ENCODE measurements around the gene NCF2.
A peak's percentile ranks its signal among the peaks of the same experiment; 100 is the strongest.

The NCF2 gene

DNA sequence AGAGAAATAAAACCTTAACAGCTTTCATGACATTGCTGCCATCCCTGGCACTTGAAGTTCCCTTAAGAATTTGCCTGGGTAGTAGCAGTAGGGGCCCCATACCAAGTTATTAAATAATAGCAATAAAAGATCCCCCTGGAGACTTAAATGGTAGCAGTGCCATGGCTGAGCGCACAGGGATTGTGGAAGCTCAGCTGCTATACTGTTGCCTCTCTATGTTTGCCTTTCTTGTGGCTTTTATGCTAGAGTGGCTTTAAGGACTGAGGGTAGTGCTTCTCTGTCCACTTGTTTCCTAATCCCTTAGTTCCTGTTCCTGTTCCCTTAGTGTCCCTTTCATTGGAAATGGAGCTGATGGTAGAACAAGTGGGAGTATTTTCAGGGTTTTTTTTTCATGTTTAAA is 42.1 kb downstream of the NCF2 start:
- peak; percentile 16 for DNase-seq

- no peak for DNase-seq
These were observed 43.8 kb downstream of the NCF2 start for GRCh38 chr1:183546427-183546826.

GRCh38 chr1:183544598-183545297 is 45.5 kb downstream of the NCF2 start:
- DNase-seq = peak; percentile 44

GRCh38 chr1:183543619-183544204 is 46.5 kb downstream of the NCF2 start:
- DNase-seq = peak; percentile 7

- DNase-seq = no peak
These were observed 52.9 kb downstream of the NCF2 start for GRCh38 chr1:183537405-183537804.

- no peak for DNase-seq
These were observed 56.6 kb downstream of the NCF2 start for GRCh38 chr1:183533617-183534174.

DNA sequence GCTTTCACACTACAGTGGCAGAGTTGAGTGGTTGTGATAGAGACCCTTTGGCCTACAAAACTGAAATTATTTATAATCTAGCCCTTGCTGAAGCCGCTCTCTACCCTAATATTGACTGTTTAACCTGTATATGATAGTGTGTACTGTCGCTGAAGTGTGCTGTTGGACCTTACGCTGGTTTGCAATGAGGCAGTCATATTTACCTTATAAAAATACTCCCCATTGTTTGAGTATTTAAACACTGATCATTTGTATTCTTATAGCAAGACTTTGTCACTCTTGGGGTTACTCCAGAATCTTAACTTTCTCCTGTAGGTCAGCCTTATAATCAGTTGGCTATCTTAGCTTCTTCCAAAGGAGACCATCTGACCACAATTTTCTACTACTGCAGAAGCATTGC is 61.7 kb downstream of the NCF2 start:
- DNase-seq = no peak

DNA sequence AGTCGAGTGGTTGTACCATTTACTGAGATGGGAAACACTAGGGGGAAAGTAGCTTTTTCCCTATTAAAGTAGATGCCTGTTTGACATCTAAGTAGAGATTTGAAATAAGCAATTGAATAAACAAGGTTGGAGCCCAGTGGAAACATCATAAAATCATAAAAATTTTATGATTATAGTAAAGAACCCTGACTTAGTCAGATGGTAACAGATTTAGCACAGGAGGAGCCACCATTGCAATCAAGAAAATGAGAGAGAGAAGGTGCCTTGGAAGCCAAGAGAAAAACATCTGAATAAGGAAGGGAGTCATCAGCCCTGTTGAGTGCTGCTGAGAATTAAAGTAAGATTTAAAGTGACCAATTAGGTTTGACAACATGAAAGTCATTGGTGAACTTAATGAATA is 68.2 kb downstream of the NCF2 start:
- DNase-seq = no peak

GRCh38 chr1:183520379-183520778 is 69.9 kb downstream of the NCF2 start:
- no peak for DNase-seq

DNA sequence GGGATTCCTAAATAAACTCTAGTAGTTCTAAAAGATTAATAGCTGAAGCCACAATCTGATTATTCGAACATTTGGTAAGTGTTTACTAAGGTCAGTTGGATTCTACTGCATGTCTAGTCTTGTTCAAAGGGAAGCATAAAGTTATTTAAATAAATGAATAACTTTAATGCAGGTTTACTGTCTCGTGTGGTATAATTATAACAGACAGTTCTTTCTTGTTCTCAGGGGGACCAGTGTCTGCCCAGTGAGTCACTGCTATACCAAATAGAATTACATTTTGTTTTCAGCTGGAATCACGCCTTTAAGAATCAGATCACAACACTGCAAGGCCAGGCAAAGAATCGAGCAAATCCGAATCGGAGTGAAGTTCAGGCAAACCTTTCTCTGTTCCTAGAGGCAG is 72.9 kb downstream of the NCF2 start:
- no peak for DNase-seq

DNA sequence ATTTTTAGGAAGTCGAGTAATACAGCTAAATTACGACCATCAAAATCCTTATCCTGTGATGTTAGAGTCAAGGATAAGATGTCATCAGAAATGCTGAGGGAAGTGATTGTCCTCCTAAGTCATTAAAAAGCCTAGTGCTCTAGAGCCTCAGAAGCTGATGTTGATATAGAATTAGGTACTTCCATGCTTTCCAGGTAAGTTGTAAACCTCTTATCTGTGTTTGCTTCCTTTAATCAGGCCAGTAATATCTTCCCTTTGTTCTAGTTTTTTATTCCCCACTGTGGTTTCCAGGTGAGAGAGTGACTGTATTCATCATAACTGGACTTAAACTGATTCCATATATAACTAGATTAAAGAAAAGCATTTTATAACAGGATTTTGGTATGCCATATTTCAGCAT is 73.5 kb downstream of the NCF2 start:
- no peak for DNase-seq

GRCh38 chr1:183515002-183515689 is 75.1 kb downstream of the NCF2 start:
- no peak for DNase-seq

DNA sequence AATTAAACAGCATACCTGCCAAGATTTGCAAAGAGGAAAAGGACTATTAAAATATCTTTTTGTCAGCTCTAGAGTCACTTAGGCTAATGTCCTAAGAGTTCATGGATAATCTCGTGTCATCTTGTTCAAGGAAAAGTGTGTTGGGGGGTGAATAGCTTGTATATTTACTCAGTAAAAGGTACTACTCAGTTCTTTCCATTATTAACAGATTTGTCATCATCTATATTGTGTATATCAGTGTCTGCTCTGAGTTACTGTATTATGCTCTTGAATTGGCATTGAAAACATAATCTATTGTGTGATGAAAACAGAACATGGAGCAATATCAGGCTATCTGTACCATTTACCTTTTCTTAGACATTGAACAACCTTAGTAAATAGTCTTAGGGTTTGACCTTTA is 76.0 kb downstream of the NCF2 start:
- no peak for DNase-seq

DNA sequence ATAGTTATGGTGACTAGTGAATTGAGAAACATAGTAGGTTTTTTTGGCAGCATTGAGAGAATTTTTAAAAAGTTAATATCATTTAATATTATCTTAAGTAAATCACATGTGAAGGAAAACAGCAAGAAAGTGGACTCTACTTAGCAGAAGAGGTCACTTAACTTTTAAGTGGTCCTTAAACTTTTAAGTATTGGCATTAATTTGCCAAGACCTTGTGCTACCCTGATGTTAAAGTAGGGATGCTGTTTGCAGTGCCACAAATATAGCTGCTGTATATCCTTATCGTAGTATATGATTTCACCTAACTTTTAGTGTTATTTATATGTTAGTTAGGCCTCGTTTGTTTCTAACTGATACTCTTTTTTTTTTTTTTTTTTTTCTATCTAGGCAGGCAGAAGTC is 77.8 kb downstream of the NCF2 start:
- no peak for DNase-seq

- no peak for DNase-seq
These were observed 81.6 kb downstream of the NCF2 start for GRCh38 chr1:183508694-183509093.

DNA sequence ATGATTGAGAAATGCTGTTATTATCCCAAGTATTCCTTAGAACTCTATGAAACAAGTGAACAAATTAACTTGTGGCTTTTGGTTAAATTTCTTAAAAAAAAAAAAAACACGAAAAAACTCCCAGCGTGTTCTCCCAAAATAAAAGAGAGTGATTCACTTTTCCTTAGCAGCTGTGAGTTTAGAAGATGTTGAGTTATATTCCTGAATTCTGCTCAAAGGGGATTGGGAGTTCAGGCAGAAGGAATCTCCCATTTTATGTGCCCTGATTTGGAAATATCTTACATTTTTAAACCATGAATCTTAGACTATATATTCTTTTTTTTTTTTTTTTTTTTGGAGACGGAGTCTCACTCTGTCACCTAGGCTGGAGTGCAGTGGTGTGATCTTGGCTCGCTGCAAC is 83.7 kb downstream of the NCF2 start:
- no peak for DNase-seq

All from NCI-H1105 (cell line).